ENCODE data around the gene LCAT. TPM values are rescaled to one million over a fixed set of nuclear protein-coding genes. Genes with fewer than 3 reads are reported as not detected.

The LCAT gene
- total RNA-seq, 6 experiments from 2014 or later: 17.6 to 21.8 (median 19.8) TPM

- H3K36me3 Mint-ChIP-seq (ENCODE audit: low read depth): peaks cover 13% of the 10 kb centered on the region
- no peak overlapping the region for H3K27ac Mint-ChIP-seq
- no peaks in the 10 kb centered on the region for H3K4me1 Mint-ChIP-seq (ENCODE audit: low read depth)
- H3K4me3 Mint-ChIP-seq: no peak overlapping the region
- H3K9me3 Mint-ChIP-seq: no peaks in the 10 kb centered on the region
- DNase-seq: no peak
- TF ChIP-seq CTCF (IDR thresholded peaks at IDR 0.05): no peak
- H3K27me3 Mint-ChIP-seq (ENCODE audit: insufficient read depth): peaks cover 2% of the 10 kb centered on the region
Observed at GRCh38 chr16:67946966-67947558, 3.1 kb upstream of the LCAT start.

GRCh38 chr16:67946128-67946569, 2.2 kb upstream of the LCAT start:
- no peak overlapping the region for H3K4me3 Mint-ChIP-seq
- H3K4me1 Mint-ChIP-seq (ENCODE audit: low read depth): no peaks in the 10 kb centered on the region
- DNase-seq: no peak
- peaks cover 6% of the 10 kb centered on the region for H3K27me3 Mint-ChIP-seq (ENCODE audit: insufficient read depth)
- peaks cover 14% of the 10 kb centered on the region; the same call in 1 of the 2 replicates for H3K36me3 Mint-ChIP-seq (ENCODE audit: low read depth)
- no peak overlapping the region for H3K27ac Mint-ChIP-seq
- H3K9me3 Mint-ChIP-seq: no peaks in the 10 kb centered on the region
- no peak for TF ChIP-seq CTCF (IDR thresholded peaks at IDR 0.05)

GRCh38 chr16:67945392-67945933, 1.5 kb upstream of the LCAT start:
- Mint-ChIP-seq H3K4me3 (no peak overlapping the region), H3K36me3 (ENCODE audit: low read depth) (peaks cover 14% of the 10 kb centered on the region; the same call in 1 of the 2 replicates), H3K27me3 (ENCODE audit: insufficient read depth) (peaks cover 6% of the 10 kb centered on the region), H3K4me1 (ENCODE audit: low read depth) (no peaks in the 10 kb centered on the region), H3K9me3 (no peaks in the 10 kb centered on the region), H3K27ac (no peak overlapping the region)
- no peak for DNase-seq
- no peak for TF ChIP-seq CTCF (IDR thresholded peaks at IDR 0.05)

GRCh38 chr16:67944690-67945391, 921 bp upstream of the LCAT start:
- H3K27ac Mint-ChIP-seq: no peak overlapping the region
- peaks cover 11% of the 10 kb centered on the region for H3K27me3 Mint-ChIP-seq (ENCODE audit: insufficient read depth)
- H3K36me3 Mint-ChIP-seq (ENCODE audit: low read depth): peaks cover 19% of the 10 kb centered on the region; the same call in 1 of the 2 replicates

GRCh38 chr16:67943256-67943618, 683 bp downstream of the LCAT start:
- Mint-ChIP-seq H3K27ac (no peak overlapping the region), H3K27me3 (ENCODE audit: insufficient read depth) (peaks cover 13% of the 10 kb centered on the region), H3K4me1 (ENCODE audit: low read depth) (no peaks in the 10 kb centered on the region), H3K9me3 (no peaks in the 10 kb centered on the region), H3K4me3 (no peak overlapping the region), H3K36me3 (ENCODE audit: low read depth) (peaks cover 18% of the 10 kb centered on the region; the same call in 1 of the 2 replicates)
- no peak for DNase-seq
- no peak for TF ChIP-seq CTCF (IDR thresholded peaks at IDR 0.05)

More at GRCh38 chr16:67944690-67945391, 921 bp upstream of the LCAT start:
- Mint-ChIP-seq H3K9me3 (no peaks in the 10 kb centered on the region), H3K4me1 (ENCODE audit: low read depth) (no peaks in the 10 kb centered on the region), H3K4me3 (no peak overlapping the region)
- DNase-seq: no peak
- TF ChIP-seq CTCF (IDR thresholded peaks at IDR 0.05): no peak
